CD8-positive, alpha-beta memory T cell (primary cell): Measurements from ENCODE around the gene RIGI. TPM values are rescaled to one million over a fixed set of nuclear protein-coding genes. Genes with fewer than 3 reads are reported as not detected.
"Not testable (repeated sequence)": the region's sequence is repeated elsewhere in the genome, so short reads cannot be mapped to it uniquely, and the experiment has no call there.

Source experiments
- CTCF ChIA-PET: fragments of 350-600 bp; sonication (Branson Sonifier 250); formaldehyde crosslinking; loops from one replicate; lab custom pipeline; 2021; ENCODE audit warnings: antibody characterized with exemption; lab: Charles Lee
- POLR2A ChIA-PET: fragments of 350-600 bp; sonication (Branson Sonifier 250); formaldehyde crosslinking; loops from one replicate; lab custom pipeline; 2021; ENCODE audit warnings: antibody characterized with exemption; lab: Charles Lee
- DNase-seq, 5 donors: peaks; one replicate each; pipeline versions ENCODE4 v3.0.0 to v3.0.0-alpha.2; 2020 to 2022; ENCODE audit warnings: mixed read lengths in 1 of 5
- H3K27ac ChIP-seq: one replicate; pipeline ENCODE4 v1.7.0; 2013; ENCODE audit warnings: low read depth, mild to moderate bottlenecking, low read length, moderate library complexity
- H3K27me3 ChIP-seq: 2 replicates; pipeline ENCODE4 v1.7.0; 2013; ENCODE audit warnings: low read length, mild to moderate bottlenecking; ENCODE audit not compliant: insufficient read depth, poor library complexity, severe bottlenecking
- H3K36me3 ChIP-seq: 2 replicates; pipeline ENCODE4 v1.7.0; 2013; ENCODE audit warnings: mild to moderate bottlenecking, low read length, moderate library complexity; ENCODE audit not compliant: insufficient read depth
- H3K4me1 ChIP-seq: 2 replicates; pipeline ENCODE4 v1.7.0; 2013; ENCODE audit warnings: mild to moderate bottlenecking, low read length, moderate library complexity; ENCODE audit not compliant: insufficient read depth
- H3K4me3 ChIP-seq: 2 replicates; pipeline ENCODE4 v1.7.0; 2013; ENCODE audit warnings: mild to moderate bottlenecking, low read length
- H3K9me3 ChIP-seq: 2 replicates; pipeline ENCODE4 v1.7.0; 2013; ENCODE audit warnings: mild to moderate bottlenecking, low read length
- H3K27ac Mint-ChIP-seq, 8 donors: one replicate each; pipeline ENCODE4 v1.8.0; 2020 to 2021; ENCODE audit warnings: mixed read lengths in 8 of 8, mild to moderate bottlenecking in 6 of 8, inconsistent platforms in 3 of 8, moderate library complexity in 3 of 8
- H3K27me3 Mint-ChIP-seq, 2 donors: one replicate each; pipeline ENCODE4 v1.8.0; 2020 to 2021; ENCODE audit warnings: mixed read lengths in 2 of 2, mild to moderate bottlenecking in 1 of 2, moderate library complexity in 1 of 2
- H3K36me3 Mint-ChIP-seq, 3 donors: one replicate each; pipeline ENCODE4 v1.8.0; 2020 to 2021; ENCODE audit warnings: mixed read lengths in 3 of 3, inconsistent platforms in 1 of 3, mild to moderate bottlenecking in 1 of 3
- H3K4me1 Mint-ChIP-seq, 3 donors: one replicate each; pipeline ENCODE4 v1.8.0; 2020 to 2021; ENCODE audit warnings: mixed read lengths in 3 of 3, inconsistent platforms in 1 of 3, mild to moderate bottlenecking in 1 of 3
- H3K4me3 Mint-ChIP-seq, 7 donors: one replicate each; pipeline ENCODE4 v1.8.0; 2020 to 2021; ENCODE audit warnings: mixed read lengths in 7 of 7, mild to moderate bottlenecking in 6 of 7, moderate library complexity in 4 of 7, inconsistent platforms in 2 of 7
- H3K9me3 Mint-ChIP-seq, 5 donors: one replicate each; pipeline ENCODE4 v1.8.0; 2020 to 2022; ENCODE audit warnings: mixed read lengths in 5 of 5, mild to moderate bottlenecking in 3 of 5, moderate library complexity in 2 of 5, inconsistent platforms in 1 of 5
- polyA plus RNA-seq: library from polyadenylated mRNA; unstranded; fragments of 300-500 nt; fragmentation: Illumina TruSeq; gene quantifications from one replicate; pipeline ENCODE4 v1.2.3, GENCODE V29; 2021
- total RNA-seq, 2 experiments: library from RNA; stranded (reverse); gene quantifications; one replicate each; pipeline ENCODE4 v1.2.3, GENCODE V29; 2021

RIGI gene
- total and polyA plus RNA-seq, 3 experiments from 2014 or later = 5.9 to 20.0 (median 6.5) TPM

DNA sequence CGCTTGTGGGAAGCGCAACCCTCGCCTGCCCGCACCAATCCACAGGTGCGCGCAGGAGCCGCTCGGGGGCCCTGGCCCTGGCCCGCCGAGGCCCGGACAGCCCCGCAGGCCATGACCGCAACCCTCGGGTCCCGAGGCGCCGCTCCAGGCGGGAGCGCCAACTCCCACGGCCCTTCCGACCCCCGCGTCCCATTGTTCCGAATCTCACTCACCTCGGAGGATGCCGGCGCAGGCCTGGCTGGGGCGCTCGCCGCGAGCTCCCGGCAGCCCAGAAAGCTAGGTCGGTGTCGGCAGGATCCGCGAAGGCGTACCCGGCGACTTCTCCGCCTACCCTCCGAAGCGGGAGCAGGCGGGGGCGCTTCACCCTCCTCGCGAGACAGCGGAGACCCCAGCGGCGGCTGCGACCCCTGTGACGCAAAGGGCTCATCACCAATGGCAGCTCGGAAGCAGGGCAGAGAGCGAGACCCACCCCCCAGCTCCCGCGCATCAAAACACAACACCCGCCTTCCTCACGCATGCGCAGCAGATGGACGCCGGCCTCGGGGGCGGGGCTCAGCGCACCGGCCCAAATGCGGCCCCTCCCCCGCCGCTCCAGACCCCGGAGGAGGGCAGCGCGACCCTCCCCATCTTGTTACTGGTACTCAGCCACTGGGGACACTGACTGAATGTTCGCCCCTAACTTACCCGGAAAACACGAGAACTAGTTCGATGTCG, 24.7 kb upstream of the RIGI start:
- H3K4me1 Mint-ChIP-seq = peaks cover 53 to 82% (median 60%) of the 10 kb centered on the region in 3 donors
- ChIA-PET CTCF (interaction anchor here (0.8 to 7.3 kb wide), 13 partner anchors 12 to 172 kb away, joined by 3 to 49 read pairs (median 5); partner anchors contain the start of genes NDUFB6 and RIGI), POLR2A (interaction anchor here (1.1 to 4.1 kb wide), 5 partner anchors 20 to 616 kb away, joined by 3 to 45 read pairs (median 14); partner anchors contain the start of genes ACO1, B4GALT1, NDUFB6 and RIGI)
- DNase-seq = peak; percentile 95 to 98 (median 96)
- Histone ChIP-seq H3K4me1 (peaks cover 34% of the 10 kb centered on the region), H3K36me3 (no peaks in the 10 kb centered on the region), H3K9me3 (no peaks in the 10 kb centered on the region), H3K4me3 (peak overlapping the region; percentile 83), H3K27me3 (no peaks in the 10 kb centered on the region), H3K27ac (peak overlapping the region; percentile 89)
- H3K4me3 Mint-ChIP-seq = peak overlapping the region; percentile 90 to 98 (median 93)
- H3K9me3 Mint-ChIP-seq = no peaks in the 10 kb centered on the region
- no peaks in the 10 kb centered on the region for H3K27me3 Mint-ChIP-seq
- peaks cover 0 to 39% (median 2%) of the 10 kb centered on the region in 3 donors for H3K36me3 Mint-ChIP-seq
- peak overlapping the region; percentile 96 to 99 (median 98) for H3K27ac Mint-ChIP-seq

DNA sequence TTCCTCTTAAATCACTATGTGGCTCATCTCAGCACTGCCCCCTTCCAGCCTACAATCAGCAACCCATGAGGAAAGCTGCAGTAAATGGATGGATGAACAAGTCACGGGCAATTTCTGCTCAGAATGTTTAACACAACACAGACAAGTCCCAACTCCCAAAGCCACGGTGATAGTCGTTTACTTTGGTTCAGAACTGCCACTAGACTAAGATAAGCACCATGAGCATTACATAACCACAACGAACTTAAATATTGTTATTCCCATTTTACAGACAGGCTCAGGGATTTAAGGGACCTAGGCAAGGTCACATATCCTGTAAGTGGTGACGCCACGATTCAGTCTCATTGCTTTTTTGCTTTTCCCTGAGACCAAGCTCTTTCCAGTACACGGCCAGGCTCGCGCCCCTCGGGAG, 24.2 kb upstream of the RIGI start:
- CTCF ChIA-PET = interaction anchor here (1.0 to 7.3 kb wide), 11 partner anchors 12 to 172 kb away, joined by 3 to 49 read pairs (median 6); partner anchors contain the start of genes NDUFB6 and RIGI
- POLR2A ChIA-PET = interaction anchor here (0.8 to 4.1 kb wide), 6 partner anchors 20 to 617 kb away, joined by 3 to 45 read pairs (median 8); partner anchors contain the start of genes ACO1, B4GALT1, NDUFB6 and RIGI
- Mint-ChIP-seq H3K27me3 (no peaks in the 10 kb centered on the region), H3K27ac (peak overlapping the region; percentile 75 to 99 (median 96)), H3K36me3 (peaks cover 0 to 39% (median 2%) of the 10 kb centered on the region in 3 donors), H3K4me1 (peaks cover 56 to 79% (median 60%) of the 10 kb centered on the region in 3 donors), H3K9me3 (no peaks in the 10 kb centered on the region), H3K4me3 (peak overlapping the region; percentile 90 to 98 (median 93))
- Histone ChIP-seq H3K27ac (peak overlapping the region; percentile 89), H3K36me3 (no peaks in the 10 kb centered on the region), H3K27me3 (no peaks in the 10 kb centered on the region), H3K4me1 (peaks cover 34% of the 10 kb centered on the region), H3K9me3 (no peaks in the 10 kb centered on the region), H3K4me3 (peak overlapping the region; percentile 83)
- no peak for DNase-seq

DNA sequence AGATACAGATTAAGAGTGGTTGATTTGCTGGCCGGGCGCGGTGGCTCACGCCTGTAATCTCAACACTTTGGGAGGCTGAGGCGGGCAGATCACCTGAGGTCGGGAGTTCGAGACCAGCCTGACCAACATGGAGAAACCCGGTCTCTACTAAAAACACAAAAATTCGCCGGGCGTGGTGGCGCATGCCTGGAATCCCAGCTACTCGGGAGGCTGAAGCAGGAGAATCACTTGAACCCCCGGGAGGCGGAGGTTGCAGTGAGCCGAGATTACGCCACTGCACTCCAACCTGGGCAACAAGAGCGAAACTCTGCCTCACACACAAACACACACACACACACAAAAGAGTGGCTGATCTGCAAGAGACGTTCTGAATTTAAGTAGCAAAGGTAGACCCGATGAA, 22.2 kb upstream of the RIGI start:
- H3K9me3 Mint-ChIP-seq, H3K9me3 ChIP-seq, DNase-seq, H3K36me3 ChIP-seq, H3K27me3 ChIP-seq, POLR2A ChIA-PET, H3K27me3 Mint-ChIP-seq, H3K27ac ChIP-seq, H3K4me3 ChIP-seq: not testable (repeated sequence)
- Mint-ChIP-seq H3K36me3 (peaks cover 0 to 45% (median 9%) of the 10 kb centered on the region in 3 donors), H3K4me1 (peaks cover 48 to 62% (median 53%) of the 10 kb centered on the region in 3 donors), H3K4me3 (peak overlapping the region in 3 of 7 donors; percentile 32 to 56 (median 45)), H3K27ac (peak overlapping the region in 1 of 8 donors; percentile 3)
- peaks cover 28% of the 10 kb centered on the region for H3K4me1 ChIP-seq
- CTCF ChIA-PET = interaction anchor here (1.4 to 7.3 kb wide), 2 partner anchors 23 to 24 kb away, joined by 4 to 49 read pairs; partner anchors contain the start of gene RIGI

DNA sequence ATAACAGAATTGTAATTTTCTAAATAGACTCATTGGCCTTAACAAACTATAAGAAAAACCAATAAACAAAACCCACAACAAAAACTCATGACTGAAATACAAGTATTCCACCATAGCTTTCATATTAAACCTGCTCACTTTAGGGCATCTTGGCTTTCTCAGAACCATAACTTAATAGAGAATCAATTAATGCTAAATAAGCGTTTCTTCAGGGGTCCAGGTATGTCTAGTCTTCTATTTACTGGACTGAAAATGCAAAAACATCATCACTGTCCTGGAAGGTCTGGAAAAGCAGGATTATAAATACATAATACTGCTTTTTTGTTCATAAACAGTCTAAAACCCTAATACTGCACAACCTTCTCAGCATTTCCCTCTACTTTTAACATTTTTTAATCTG, 19.9 kb upstream of the RIGI start:
- H3K36me3 ChIP-seq = peaks cover 20% of the 10 kb centered on the region
- no peak for DNase-seq
- H3K36me3 Mint-ChIP-seq = peaks cover 0 to 50% (median 23%) of the 10 kb centered on the region in 3 donors
- CTCF ChIA-PET = interaction anchor here (1.6 kb wide), 1 partner anchor 26 kb away, joined by 4 read pairs; no protein-coding TSS in a partner anchor
- peak overlapping the region in 1 of 7 donors; percentile 57 for H3K4me3 Mint-ChIP-seq
- peaks cover 38 to 51% (median 47%) of the 10 kb centered on the region in 3 donors for H3K4me1 Mint-ChIP-seq
- no peaks in the 10 kb centered on the region for H3K9me3 Mint-ChIP-seq
- H3K27ac Mint-ChIP-seq = peak overlapping the region in 1 of 8 donors; percentile 66
- H3K27me3 ChIP-seq = no peaks in the 10 kb centered on the region
- H3K27ac ChIP-seq = no peak overlapping the region
- POLR2A ChIA-PET = no interaction called here
- peaks cover 23% of the 10 kb centered on the region for H3K4me1 ChIP-seq
- no peak overlapping the region for H3K4me3 ChIP-seq
- no peaks in the 10 kb centered on the region for H3K9me3 ChIP-seq
- no peaks in the 10 kb centered on the region for H3K27me3 Mint-ChIP-seq

DNA sequence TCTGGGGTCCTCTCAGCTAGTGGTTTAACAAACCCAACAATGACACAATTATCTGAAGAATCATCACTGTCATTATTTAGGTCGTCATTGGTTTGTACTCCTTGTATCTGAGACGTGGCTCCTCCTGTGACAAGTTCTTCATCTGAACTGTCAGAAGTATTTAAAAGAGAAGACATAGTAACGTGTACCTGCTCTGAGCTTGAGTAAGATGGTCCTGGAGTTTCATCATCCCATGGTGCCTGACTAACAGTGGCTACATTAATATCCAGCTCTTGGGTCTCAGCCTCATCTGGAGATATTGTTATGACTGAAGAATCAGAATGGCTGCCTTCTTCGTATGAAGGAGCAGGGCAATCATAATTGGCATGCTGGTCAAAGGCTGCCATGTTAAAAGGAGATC, 17.1 kb upstream of the RIGI start:
- CTCF ChIA-PET = interaction anchor here (0.6 kb wide), 1 partner anchor 1194 kb away, joined by 3 read pairs; no protein-coding TSS in a partner anchor
- H3K36me3 Mint-ChIP-seq = peaks cover 0 to 46% (median 25%) of the 10 kb centered on the region in 3 donors
- H3K27me3 Mint-ChIP-seq = no peaks in the 10 kb centered on the region
- no peaks in the 10 kb centered on the region for H3K9me3 ChIP-seq
- H3K4me3 Mint-ChIP-seq = no peak overlapping the region
- no peak overlapping the region for H3K27ac Mint-ChIP-seq
- peaks cover 20% of the 10 kb centered on the region for H3K36me3 ChIP-seq
- H3K4me3 ChIP-seq = no peak overlapping the region
- no peak for DNase-seq
- no peaks in the 10 kb centered on the region for H3K9me3 Mint-ChIP-seq
- H3K4me1 Mint-ChIP-seq = peaks cover 18 to 25% (median 25%) of the 10 kb centered on the region in 3 donors
- H3K27ac ChIP-seq = no peak overlapping the region
- H3K27me3 ChIP-seq = no peaks in the 10 kb centered on the region
- POLR2A ChIA-PET = no interaction called here
- H3K4me1 ChIP-seq = peaks cover 5% of the 10 kb centered on the region

DNA sequence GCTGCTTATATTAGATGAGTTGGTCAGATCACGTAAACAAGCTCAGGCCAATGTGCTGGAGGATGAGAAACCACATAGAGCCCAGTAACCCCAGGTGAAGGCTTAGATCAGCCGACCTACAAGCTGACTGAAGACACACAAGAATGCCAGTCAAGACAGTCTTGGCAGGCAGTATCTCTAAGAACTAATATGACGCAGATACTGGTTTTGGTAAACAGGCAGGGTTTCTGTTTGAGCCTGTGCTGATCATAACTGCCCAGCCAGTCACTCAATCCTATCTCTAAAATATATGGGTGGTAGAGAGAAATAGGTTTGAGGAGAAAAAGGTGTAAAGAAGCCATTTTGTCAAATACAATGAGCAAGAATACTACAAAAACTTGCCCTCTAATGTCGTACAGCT, 7.8 kb upstream of the RIGI start:
- Histone ChIP-seq H3K27me3 (no peaks in the 10 kb centered on the region), H3K4me1 (no peaks in the 10 kb centered on the region), H3K36me3 (no peaks in the 10 kb centered on the region), H3K27ac (no peak overlapping the region), H3K9me3 (no peaks in the 10 kb centered on the region), H3K4me3 (no peak overlapping the region)
- CTCF ChIA-PET = interaction anchor here (1.3 to 2.0 kb wide), 3 partner anchors 38 to 156 kb away, joined by 3 to 6 read pairs (median 5); no protein-coding TSS in a partner anchor
- Mint-ChIP-seq H3K4me1 (peaks cover 0 to 2% (median under 1%) of the 10 kb centered on the region in 3 donors), H3K36me3 (peaks cover 0 to 7% (median 6%) of the 10 kb centered on the region in 3 donors), H3K9me3 (no peaks in the 10 kb centered on the region), H3K27ac (peak overlapping the region in 1 of 8 donors; percentile 4), H3K27me3 (no peaks in the 10 kb centered on the region), H3K4me3 (no peak overlapping the region)
- POLR2A ChIA-PET = no interaction called here
- DNase-seq = no peak

DNA sequence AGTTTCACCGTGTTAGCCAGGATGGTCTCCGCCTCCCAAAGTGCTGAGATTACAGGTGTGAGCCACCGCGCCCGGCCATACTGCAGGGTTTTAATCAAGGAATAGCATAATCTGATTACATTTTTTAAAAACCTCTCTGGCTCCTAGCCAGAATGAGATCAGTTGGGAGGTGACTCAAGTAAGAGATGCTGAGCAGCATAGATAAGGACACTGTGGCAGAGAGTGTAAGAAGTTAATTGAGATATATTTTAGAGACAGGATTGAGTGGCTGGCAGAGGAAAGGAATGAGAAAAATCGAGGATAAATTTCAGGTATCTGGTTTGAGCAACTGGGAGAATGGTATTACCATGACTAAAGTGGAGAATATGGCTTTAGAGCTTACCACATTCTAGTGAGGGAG, 7.3 kb upstream of the RIGI start:
- no peak overlapping the region for H3K4me3 Mint-ChIP-seq
- H3K36me3 Mint-ChIP-seq = peaks cover 0 to 6% (median 6%) of the 10 kb centered on the region in 3 donors
- H3K4me1 Mint-ChIP-seq = peaks cover 0 to 2% (median 1%) of the 10 kb centered on the region in 3 donors
- no peak for DNase-seq
- H3K9me3 Mint-ChIP-seq = no peaks in the 10 kb centered on the region
- Histone ChIP-seq H3K27me3 (no peaks in the 10 kb centered on the region), H3K4me1 (no peaks in the 10 kb centered on the region), H3K9me3 (no peaks in the 10 kb centered on the region), H3K27ac (no peak overlapping the region), H3K4me3 (no peak overlapping the region), H3K36me3 (no peaks in the 10 kb centered on the region)
- H3K27me3 Mint-ChIP-seq = no peaks in the 10 kb centered on the region
- POLR2A ChIA-PET = no interaction called here
- CTCF ChIA-PET = interaction anchor here (1.2 to 2.0 kb wide), 4 partner anchors 39 to 155 kb away, joined by 3 to 6 read pairs (median 4); no protein-coding TSS in a partner anchor
- no peak overlapping the region for H3K27ac Mint-ChIP-seq
